ENCODE data around the gene AATF. TPM values are rescaled to one million over a fixed set of nuclear protein-coding genes. Genes with fewer than 3 reads are reported as not detected.
"Not testable (repeated sequence)": the region's sequence is repeated elsewhere in the genome, so short reads cannot be mapped to it uniquely, and the experiment has no call there.

Gene AATF
- total RNA-seq, 1 experiment from 2014 or later, result 79.9 TPM

GRCh38 chr17:37045351-37045922, 96.7 kb downstream of the AATF start:
- DNase-seq (ENCODE audit: low spot score), result no peak

GRCh38 chr17:37047631-37048104, 98.9 kb downstream of the AATF start:
- DNase-seq (ENCODE audit: low spot score), result peak; percentile 80

- no peak for DNase-seq (ENCODE audit: low spot score)
These were observed 100.1 kb downstream of the AATF start for GRCh38 chr17:37048811-37049210.

- peak; percentile 21 for DNase-seq (ENCODE audit: low spot score)
These were observed 102.2 kb downstream of the AATF start for GRCh38 chr17:37050920-37051319.

- no peak for DNase-seq (ENCODE audit: low spot score)
These were observed 102.6 kb downstream of the AATF start for GRCh38 chr17:37051381-37051780.

- DNase-seq (ENCODE audit: low spot score), result no peak
These were observed 103.1 kb downstream of the AATF start for GRCh38 chr17:37051833-37052232.

- no peak for DNase-seq (ENCODE audit: low spot score)
These were observed 103.7 kb downstream of the AATF start for GRCh38 chr17:37052450-37052849.

- no peak for DNase-seq (ENCODE audit: low spot score)
These were observed 106.1 kb downstream of the AATF start for GRCh38 chr17:37054894-37055293.

- DNase-seq (ENCODE audit: low spot score), result no peak
These were observed 107.9 kb downstream of the AATF start for GRCh38 chr17:37056622-37057021.

GRCh38 chr17:37059493-37059892, 110.7 kb downstream of the AATF start:
- no peak for DNase-seq (ENCODE audit: low spot score)

GRCh38 chr17:37060094-37060493, 111.3 kb downstream of the AATF start:
- no peak for DNase-seq (ENCODE audit: low spot score)

GRCh38 chr17:37060928-37061327, 112.2 kb downstream of the AATF start:
- no peak for DNase-seq (ENCODE audit: low spot score)

- no peak for DNase-seq (ENCODE audit: low spot score)
These were observed 113.3 kb downstream of the AATF start for GRCh38 chr17:37062021-37062420.

GRCh38 chr17:37064206-37064605, 115.5 kb downstream of the AATF start:
- no peak for DNase-seq (ENCODE audit: low spot score)

GRCh38 chr17:37064956-37065355, 116.2 kb downstream of the AATF start:
- DNase-seq (ENCODE audit: low spot score), result no peak

GRCh38 chr17:37065486-37066321, 117.0 kb downstream of the AATF start:
- no peak for DNase-seq (ENCODE audit: low spot score)

- DNase-seq (ENCODE audit: low spot score), result no peak
These were observed 117.8 kb downstream of the AATF start for GRCh38 chr17:37066322-37067255.

- DNase-seq (ENCODE audit: low spot score), result peak; percentile 87
These were observed 118.9 kb downstream of the AATF start for GRCh38 chr17:37067555-37068111.

GRCh38 chr17:37068266-37068665, 119.5 kb downstream of the AATF start:
- DNase-seq (ENCODE audit: low spot score), result no peak

GRCh38 chr17:37069087-37069486, 120.3 kb downstream of the AATF start:
- DNase-seq (ENCODE audit: low spot score), result no peak

GRCh38 chr17:37073464-37073863, 124.7 kb downstream of the AATF start:
- not testable (repeated sequence) for DNase-seq (ENCODE audit: low spot score)
